Endothelial cell (in vitro differentiated cells): ENCODE measurements around the gene HACE1. TPM values are rescaled to one million over a fixed set of nuclear protein-coding genes. Genes with fewer than 3 reads are reported as not detected.
A peak's percentile ranks its signal among the peaks of the same experiment; 100 is the strongest.

Experiments used
- DNase-seq: peaks from one replicate; pipeline ENCODE4 v3.0.0; 2021; ENCODE audit warnings: low spot score
- H3K27ac Mint-ChIP-seq: one replicate; pipeline ENCODE4 v1.8.0; 2021; ENCODE audit warnings: mixed read lengths, inconsistent platforms; ENCODE audit not compliant: unreplicated experiment
- H3K27me3 Mint-ChIP-seq: one replicate; pipeline ENCODE4 v1.8.0; 2021; ENCODE audit warnings: mild to moderate bottlenecking, moderate library complexity, mixed read lengths, inconsistent platforms; ENCODE audit not compliant: unreplicated experiment
- H3K36me3 Mint-ChIP-seq: one replicate; pipeline ENCODE4 v1.8.0; 2021; ENCODE audit warnings: mild to moderate bottlenecking, low read depth, mixed read lengths, inconsistent platforms; ENCODE audit not compliant: unreplicated experiment
- H3K4me1 Mint-ChIP-seq: one replicate; pipeline ENCODE4 v1.8.0; 2021; ENCODE audit warnings: mild to moderate bottlenecking, mixed read lengths, inconsistent platforms; ENCODE audit not compliant: unreplicated experiment
- H3K4me3 Mint-ChIP-seq: one replicate; pipeline ENCODE4 v1.8.0; 2021; ENCODE audit warnings: mild to moderate bottlenecking, mixed read lengths, inconsistent platforms; ENCODE audit not compliant: unreplicated experiment
- H3K9me3 Mint-ChIP-seq: one replicate; pipeline ENCODE4 v1.8.0; 2021; ENCODE audit warnings: mixed read lengths, inconsistent platforms; ENCODE audit not compliant: unreplicated experiment
- total RNA-seq: library from RNA; stranded (reverse); fragmentation: NEBNext Ultra II Directional; extraction: Animal tissue kit (Norgen Biotek cat#: 25700); gene quantifications from one replicate; pipeline ENCODE4 v1.2.1, GENCODE V29; 2021; ENCODE audit not compliant: unreplicated experiment
- TF ChIP-seq, protein P1 (sequence below): fragments of 200-600 bp; sonication (generic); IDR thresholded peaks from one replicate; pipeline ENCODE4 v1.5.0; 2021; ENCODE audit warnings: antibody characterized with exemption; ENCODE audit not compliant: unreplicated experiment

The HACE1 gene
- total RNA-seq, 1 donor from 2014 or later = 23.0 TPM

DNA sequence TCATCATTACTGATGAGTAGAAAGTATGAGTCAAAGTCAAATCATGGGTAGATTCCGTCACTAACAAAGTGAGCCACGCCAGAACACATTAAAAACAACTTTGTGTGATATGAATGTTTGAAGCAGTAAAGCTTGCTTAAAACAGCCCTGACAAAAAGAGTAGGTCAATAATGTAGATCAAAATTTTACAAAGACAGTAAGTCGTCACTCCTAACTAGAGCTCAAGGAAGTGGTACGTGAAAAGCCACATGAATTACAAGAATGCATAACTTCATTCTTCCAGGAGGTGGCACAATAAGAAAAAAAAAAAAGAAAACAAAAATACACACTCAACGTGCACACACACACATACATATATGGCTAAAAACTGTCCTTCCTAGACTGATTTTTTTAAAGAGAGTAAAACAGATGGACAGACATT is 69.9 kb downstream of the HACE1 start:
- TF ChIP-seq, protein P1, sequence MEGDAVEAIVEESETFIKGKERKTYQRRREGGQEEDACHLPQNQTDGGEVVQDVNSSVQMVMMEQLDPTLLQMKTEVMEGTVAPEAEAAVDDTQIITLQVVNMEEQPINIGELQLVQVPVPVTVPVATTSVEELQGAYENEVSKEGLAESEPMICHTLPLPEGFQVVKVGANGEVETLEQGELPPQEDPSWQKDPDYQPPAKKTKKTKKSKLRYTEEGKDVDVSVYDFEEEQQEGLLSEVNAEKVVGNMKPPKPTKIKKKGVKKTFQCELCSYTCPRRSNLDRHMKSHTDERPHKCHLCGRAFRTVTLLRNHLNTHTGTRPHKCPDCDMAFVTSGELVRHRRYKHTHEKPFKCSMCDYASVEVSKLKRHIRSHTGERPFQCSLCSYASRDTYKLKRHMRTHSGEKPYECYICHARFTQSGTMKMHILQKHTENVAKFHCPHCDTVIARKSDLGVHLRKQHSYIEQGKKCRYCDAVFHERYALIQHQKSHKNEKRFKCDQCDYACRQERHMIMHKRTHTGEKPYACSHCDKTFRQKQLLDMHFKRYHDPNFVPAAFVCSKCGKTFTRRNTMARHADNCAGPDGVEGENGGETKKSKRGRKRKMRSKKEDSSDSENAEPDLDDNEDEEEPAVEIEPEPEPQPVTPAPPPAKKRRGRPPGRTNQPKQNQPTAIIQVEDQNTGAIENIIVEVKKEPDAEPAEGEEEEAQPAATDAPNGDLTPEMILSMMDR = peak; percentile 22
- DNase-seq = no peak
- H3K27ac Mint-ChIP-seq = no peak overlapping the region
- H3K9me3 Mint-ChIP-seq = no peaks in the 10 kb centered on the region
- H3K36me3 Mint-ChIP-seq = no peaks in the 10 kb centered on the region
- H3K4me1 Mint-ChIP-seq = peaks cover 4% of the 10 kb centered on the region
- no peaks in the 10 kb centered on the region for H3K27me3 Mint-ChIP-seq
- H3K4me3 Mint-ChIP-seq = no peak overlapping the region

DNA sequence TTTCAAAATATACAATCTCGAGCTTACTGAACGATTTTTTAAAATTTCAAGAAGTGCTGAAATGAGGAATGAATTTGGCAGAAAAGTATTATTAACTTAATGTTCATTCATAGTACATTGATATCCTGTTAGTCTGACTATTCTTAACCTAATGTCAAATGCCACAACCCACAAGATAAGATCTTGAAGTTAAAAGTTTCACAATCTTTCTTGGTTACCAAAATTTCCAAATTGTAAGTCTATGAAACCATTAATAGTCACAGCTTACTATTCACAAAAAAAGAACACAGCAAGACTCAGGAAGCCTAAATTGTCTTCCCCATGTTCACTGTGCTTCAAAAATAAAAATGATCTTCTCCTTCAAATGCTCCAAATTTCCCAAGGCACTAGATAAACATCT is 71.3 kb downstream of the HACE1 start:
- H3K4me3 Mint-ChIP-seq = no peak overlapping the region
- H3K9me3 Mint-ChIP-seq = no peaks in the 10 kb centered on the region
- peaks cover 5% of the 10 kb centered on the region for H3K4me1 Mint-ChIP-seq
- TF ChIP-seq, protein P1 = no peak
- no peak for DNase-seq
- no peaks in the 10 kb centered on the region for H3K27me3 Mint-ChIP-seq
- no peaks in the 10 kb centered on the region for H3K36me3 Mint-ChIP-seq
- H3K27ac Mint-ChIP-seq = no peak overlapping the region

DNA sequence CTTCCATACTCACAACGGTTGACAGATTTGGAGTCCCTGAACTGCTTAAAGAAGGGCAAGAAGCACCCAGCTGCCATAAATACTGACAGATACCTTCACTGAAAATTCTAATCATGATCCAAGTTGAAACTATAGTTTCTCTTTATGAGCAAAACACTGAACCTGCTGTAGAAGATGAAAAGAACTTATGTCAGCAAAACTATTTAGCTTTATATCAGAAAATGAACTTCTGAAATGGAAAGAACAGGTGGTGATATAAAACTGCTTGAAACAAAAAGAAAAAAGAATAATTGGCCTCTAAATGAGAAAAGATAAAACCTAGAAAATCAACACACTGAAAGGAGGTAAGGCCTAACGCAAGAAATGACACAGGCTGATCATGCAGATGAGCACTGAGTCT is 72.4 kb downstream of the HACE1 start:
- Mint-ChIP-seq H3K4me3 (no peak overlapping the region), H3K36me3 (no peaks in the 10 kb centered on the region), H3K9me3 (no peaks in the 10 kb centered on the region), H3K27ac (no peak overlapping the region), H3K27me3 (no peaks in the 10 kb centered on the region), H3K4me1 (peaks cover 5% of the 10 kb centered on the region)
- TF ChIP-seq, protein P1 = no peak
- no peak for DNase-seq

DNA sequence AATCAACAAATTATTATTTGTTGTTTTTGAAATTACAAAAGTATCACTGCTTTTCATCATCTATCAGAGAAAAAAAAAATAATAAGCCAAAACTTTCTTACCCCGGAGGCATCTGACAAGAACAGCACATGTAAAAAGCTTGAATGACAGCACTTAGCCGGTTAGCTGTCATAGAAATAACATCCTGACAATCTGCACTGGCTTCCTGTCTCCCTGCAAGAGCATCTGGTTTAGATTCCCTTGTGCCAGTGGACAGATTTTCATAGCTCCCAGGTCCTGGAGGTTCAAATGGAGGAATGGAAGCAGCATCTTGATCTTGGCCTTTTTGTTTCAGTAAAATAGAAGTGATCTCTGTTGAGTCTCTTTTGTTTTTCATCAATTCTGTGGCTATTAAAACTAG is 74.8 kb downstream of the HACE1 start:
- Mint-ChIP-seq H3K4me1 (peaks cover 5% of the 10 kb centered on the region), H3K27me3 (peaks cover 2% of the 10 kb centered on the region), H3K36me3 (peaks cover 9% of the 10 kb centered on the region), H3K9me3 (no peaks in the 10 kb centered on the region), H3K4me3 (no peak overlapping the region), H3K27ac (peak overlapping the region; percentile 19)
- TF ChIP-seq, protein P1 = no peak
- DNase-seq = peak; percentile 13

DNA sequence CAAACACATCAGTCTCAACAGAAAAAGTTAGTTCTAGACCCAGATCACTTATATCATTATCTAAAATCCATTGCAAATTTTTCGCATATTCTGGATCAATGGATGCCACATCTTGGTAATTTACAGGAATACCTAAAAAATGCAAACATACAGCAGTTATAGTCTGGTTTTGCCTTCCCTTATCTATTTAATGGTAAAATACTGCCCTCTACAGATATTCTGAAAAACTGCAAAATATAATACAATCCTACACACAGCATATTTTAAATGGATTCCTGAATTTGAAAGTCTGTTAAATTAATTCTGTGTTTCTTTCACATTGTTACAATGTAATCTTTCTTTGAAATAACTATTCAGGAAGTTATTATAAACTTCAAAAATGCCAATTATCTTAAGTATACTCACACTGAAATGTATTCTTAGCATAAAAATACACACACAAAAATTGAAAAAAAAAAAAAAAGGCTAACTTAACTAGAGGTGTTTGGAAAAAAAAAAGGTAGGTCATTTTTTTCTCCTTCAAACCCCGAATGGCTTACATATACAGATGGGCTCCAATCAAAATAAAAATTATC is 88.4 kb downstream of the HACE1 start:
- no peak for DNase-seq
- Mint-ChIP-seq H3K36me3 (peaks cover 6% of the 10 kb centered on the region), H3K9me3 (no peaks in the 10 kb centered on the region), H3K27ac (peak overlapping the region; percentile 38), H3K27me3 (no peaks in the 10 kb centered on the region), H3K4me1 (peaks cover 12% of the 10 kb centered on the region), H3K4me3 (peak overlapping the region; percentile 14)
- TF ChIP-seq, protein P1 = peak; percentile 87
